K562 (cell line): ENCODE data around the gene KHSRP. TPM values are rescaled to one million over a fixed set of nuclear protein-coding genes. Genes with fewer than 3 reads are reported as not detected.

Source experiments
- BMI1 ChIP-seq: fragments of 150-350 bp; IDR thresholded peaks from 2 replicates; pipeline ENCODE4 v1.6.1; 2014; ENCODE audit warnings: low read length
- CHD1 ChIP-seq: fragments of 200-600 bp; sonication (generic); IDR thresholded peaks from one replicate; pipeline ENCODE4 v1.6.1; 2012; ENCODE audit warnings: mild to moderate bottlenecking, moderate library complexity, low read length, inconsistent platforms
- CHD7 ChIP-seq: fragments of 200-600 bp; sonication (generic); IDR thresholded peaks from one replicate; pipeline ENCODE4 v1.6.1; 2012; ENCODE audit warnings: mild to moderate bottlenecking, low read depth, low read length, inconsistent platforms
- CTBP1 ChIP-seq: fragments of 450-650 bp; IDR thresholded peaks from 2 replicates; pipeline ENCODE4 v1.6.1; 2016; ENCODE audit warnings: borderline replicate concordance
- HMGN3 ChIP-seq: IDR thresholded peaks from 2 replicates; pipeline ENCODE4 v1.6.1; 2011; ENCODE audit warnings: borderline replicate concordance, low read depth, mild to moderate bottlenecking, mixed read lengths, low read length; ENCODE audit not compliant: insufficient read length; ENCODE audit errors: extremely low read depth
- IRF1 ChIP-seq: sonication (generic); formaldehyde crosslinking; IDR thresholded peaks from 2 replicates; pipeline ENCODE4 v1.8.0; 2022; ENCODE audit warnings: missing genetic modification reagents, mild to moderate bottlenecking, borderline replicate concordance
- MAFG ChIP-seq: fragments of 450-650 bp; conservative IDR thresholded peaks from 2 replicates; pipeline ENCODE4 v1.6.1; 2016; ENCODE audit warnings: missing genetic modification characterization, missing compliant biosample characterization
- NR1H2 ChIP-seq: sonication (generic); formaldehyde crosslinking; IDR thresholded peaks from 2 replicates; pipeline ENCODE4 v1.4.0; 2020; ENCODE audit warnings: mild to moderate bottlenecking, missing genetic modification reagents
- SMC3 ChIP-seq: conservative IDR thresholded peaks from 2 replicates; pipeline ENCODE4 v1.6.1; 2011; ENCODE audit warnings: low read depth, low read length, improper control_type of control experiment; ENCODE audit not compliant: insufficient read depth
- ZNF274 ChIP-seq: IDR thresholded peaks from 2 replicates; pipeline ENCODE4 v1.6.1; 2011; ENCODE audit warnings: low read depth, mild to moderate bottlenecking, low read length, moderate library complexity, borderline replicate concordance
- ZNF592 ChIP-seq: fragments of 450-650 bp; IDR thresholded peaks from 2 replicates; pipeline ENCODE4 v1.6.1; 2017; ENCODE audit warnings: antibody characterized with exemption, mild to moderate bottlenecking
- polyA plus RNA-seq, 8 experiments: library from polyadenylated mRNA; depleted of rRNA in 4 of 8; stranded (reverse) in 5 of 8; unstranded in 3 of 8; fragments of >200 nt; fragmentation: Nextera tagmentation in 2 of 8; fragmentation: Illumina TruSeq in 1 of 8; extraction: Ambion mirVana in 2 of 8; extraction: Trizol in 1 of 8; gene quantifications; 2 replicates each; pipeline versions ENCODE4 v1.2.1 to v1.2.3, GENCODE V29; 2011 to 2014; ENCODE audit warnings: inconsistent platforms in 1 of 8, missing spikeins in 1 of 8
- total RNA-seq, 7 experiments: library from RNA; depleted of rRNA in 6 of 7; stranded (reverse); fragments of >200 nt in 6 of 7; fragmentation: Illumina TruSeq in 2 of 7; extraction: Trizol in 2 of 7; gene quantifications; 2 replicates each; pipeline versions ENCODE4 v1.2.1 to v1.2.3, GENCODE V29; 2011 to 2021; ENCODE audit warnings: low replicate concordance in 1 of 7

KHSRP gene
- total and polyA plus RNA-seq, 9 of the 15 experiments (the other 6 are each of a cell fraction or from before 2014, with no cell fraction given): 4.2 to 564 (median 139) TPM

- TF ChIP-seq CHD7 (no peak), CTBP1 (no peak; the same call in 1 of the 2 replicates), IRF1 (no peak), MAFG (tag) (no peak), SMC3 (no peak), HMGN3 (peak; percentile 20), ZNF592 (no peak), CHD1 (peak; percentile 94), BMI1 (no peak), ZNF274 (no peak), NR1H2 (CRISPR knock-in tag) (no peak)
Observed at GRCh38 chr19:6372594-6373095, 52.0 kb downstream of the KHSRP start, which contains the start of gene ALKBH7 (continued).
